Measurements from ENCODE around the gene RUNDC1. TPM values are rescaled to one million over a fixed set of nuclear protein-coding genes. Genes with fewer than 3 reads are reported as not detected.
A peak's percentile ranks its signal among the peaks of the same experiment; 100 is the strongest.

RUNDC1 gene
- total RNA-seq, 6 experiments from 2014 or later: 3.6 to 5.1 (median 4.6) TPM

GRCh38 chr17:43019418-43019817 is 39.1 kb downstream of the RUNDC1 start:
- no peaks in the 10 kb centered on the region for H3K27me3 ChIP-seq
- H3K9me3 ChIP-seq: no peaks in the 10 kb centered on the region
- no peak overlapping the region for H3K27ac ChIP-seq
- TF ChIP-seq CTCF (IDR thresholded peaks at IDR 0.05) (no peak), POLR2A (IDR thresholded peaks at IDR 0.05) (no peak)
- peaks cover 0 to 2% (median 0%) of the 10 kb centered on the region in 4 donors for H3K36me3 ChIP-seq
- no peak for ATAC-seq
- peak in 1 of 3 donors; percentile 14 for DNase-seq
- no peaks in the 10 kb centered on the region for H3K4me1 ChIP-seq
- intact Hi-C loops (cut with DNase I): loop anchor here in 1 of 2 donors (10.0 kb wide), 1 partner anchor 205 kb away; the partner anchor contains the start of gene CCDC200
- H3K4me3 ChIP-seq: no peak overlapping the region
- WGBS (ENCODE audit: insufficient coverage, low coverage, low lambda C conversion rate, missing lambda C conversion rate): 58% methylated on average over 6 of the region's 7 CpGs

GRCh38 chr17:43020030-43020621 is 39.8 kb downstream of the RUNDC1 start:
- WGBS (ENCODE audit: insufficient coverage, low coverage, low lambda C conversion rate, missing lambda C conversion rate): 38% methylated on average over 5 of the region's 6 CpGs
- ATAC-seq (no peak), DNase-seq (peak in 1 of 3 donors; percentile 39)
- H3K27ac ChIP-seq: peak overlapping the region in 1 of 3 donors; percentile 1
- H3K27me3 ChIP-seq: no peaks in the 10 kb centered on the region
- TF ChIP-seq POLR2A (IDR thresholded peaks at IDR 0.05): no peak
- TF ChIP-seq CTCF (IDR thresholded peaks at IDR 0.05): no peak
- no peaks in the 10 kb centered on the region for H3K36me3 ChIP-seq
- no peaks in the 10 kb centered on the region for H3K9me3 ChIP-seq
- no peak overlapping the region for H3K4me3 ChIP-seq
- H3K4me1 ChIP-seq: peaks cover 0 to 4% (median 0%) of the 10 kb centered on the region in 4 donors
- intact Hi-C loops (cut with DNase I): loop anchor here in 1 of 2 donors (10.0 kb wide), 1 partner anchor 125 kb away; no protein-coding TSS in a partner anchor

GRCh38 chr17:43020789-43021740 is 40.7 kb downstream of the RUNDC1 start:
- DNase-seq: peak in 2 of 3 donors; percentile 63 to 68
- intact Hi-C loops (cut with DNase I): loop anchor here in 1 of 2 donors (10.0 kb wide), 1 partner anchor 124 kb away; no protein-coding TSS in a partner anchor
- Histone ChIP-seq H3K36me3 (no peaks in the 10 kb centered on the region), H3K27me3 (no peaks in the 10 kb centered on the region), H3K27ac (peak overlapping the region; percentile 58 to 69 (median 68)), H3K9me3 (no peaks in the 10 kb centered on the region), H3K4me3 (peak overlapping the region; percentile 91 to 100 (median 92)), H3K4me1 (peaks cover 0 to 4% (median 0%) of the 10 kb centered on the region in 4 donors)
- ATAC-seq: peak; percentile 1 to 34 (median 2)
- WGBS (ENCODE audit: insufficient coverage, low coverage, low lambda C conversion rate, missing lambda C conversion rate): 56% methylated on average over 11 of the region's 40 CpGs
- TF ChIP-seq POLR2A (IDR thresholded peaks at IDR 0.05) (no peak), CTCF (IDR thresholded peaks at IDR 0.05) (no peak)

- no peaks in the 10 kb centered on the region for H3K27me3 ChIP-seq
- TF ChIP-seq CTCF (IDR thresholded peaks at IDR 0.05) (no peak), POLR2A (IDR thresholded peaks at IDR 0.05) (peak; percentile 46)
- peak within 1 kb of the TSS; percentile 58 to 69 (median 68) for H3K27ac ChIP-seq
- intact Hi-C loops (cut with DNase I): loop anchor here in 1 of 2 donors (10.0 kb wide), 1 partner anchor 123 kb away; no protein-coding TSS in a partner anchor
- no peaks in the 10 kb centered on the region for H3K9me3 ChIP-seq
- DNase-seq: peak; percentile 85 to 86 (median 86)
- H3K36me3 ChIP-seq: no peaks in the 10 kb centered on the region
- peaks cover 0 to 4% (median 0%) of the 10 kb centered on the region in 4 donors for H3K4me1 ChIP-seq
- peak within 1 kb of the TSS; percentile 91 to 100 (median 92) for H3K4me3 ChIP-seq
- 0% methylated on average over 4 of the region's 80 CpGs for WGBS (ENCODE audit: insufficient coverage, low coverage, low lambda C conversion rate, missing lambda C conversion rate)
- peak; percentile 69 to 80 (median 76) for ATAC-seq
Measured at GRCh38 chr17:43021741-43022512, 41.6 kb downstream of the RUNDC1 start, which contains the start of gene VAT1. TSS of gene VAT1 (minus strand) at chr17:43022385. CDS start at chr17:43022322, 63 bp downstream.

Data from right lobe of liver (tissue), 6 donors.